AG04450 (cell line): ENCODE results near the gene CALCOCO2. TPM values are rescaled to one million over a fixed set of nuclear protein-coding genes. Genes with fewer than 3 reads are reported as not detected.
A peak's percentile ranks its signal among the peaks of the same experiment; 100 is the strongest.
"Not testable (repeated sequence)": the region's sequence is repeated elsewhere in the genome, so short reads cannot be mapped to it uniquely, and the experiment has no call there.

Source experiments
- CTCF ChIA-PET: fragments of 300-600, 350-600 bp; formaldehyde crosslinking; extraction: SDS; loops from one replicate; lab custom pipeline; 2022; ENCODE audit warnings: antibody characterized with exemption, inconsistent platforms; lab: Charles Lee
- POLR2A ChIA-PET: fragments of 350-600 bp; formaldehyde crosslinking; extraction: SDS; loops from one replicate; lab custom pipeline; 2021; ENCODE audit warnings: antibody characterized with exemption, inconsistent platforms; lab: Yijun Ruan, JAX
- DNase-seq: peaks from one replicate; pipeline ENCODE4 v3.0.0-alpha.2; 2011; ENCODE audit warnings: low read depth, low spot score
- H3K27ac ChIP-seq: one replicate; pipeline ENCODE4 v1.5.1; 2012; ENCODE audit warnings: low read depth, low read length, control low read depth
- H3K27me3 ChIP-seq: one replicate; pipeline ENCODE4 v1.6.0; 2012; ENCODE audit warnings: low read length; ENCODE audit not compliant: control insufficient read depth, insufficient read depth
- H3K4me3 ChIP-seq: 2 replicates; pipeline ENCODE4 v1.5.1; 2011; ENCODE audit warnings: mild to moderate bottlenecking, low read depth, low read length, control low read depth
- H3K9me3 ChIP-seq: 2 replicates; pipeline ENCODE4 v1.5.1; 2012; ENCODE audit warnings: low read length; ENCODE audit not compliant: control insufficient read depth, insufficient read depth
- CTCF ChIP-seq: IDR thresholded peaks from 2 replicates; pipeline ENCODE4 v1.5.1; 2011; ENCODE audit warnings: low read depth, low read length, control low read depth, inconsistent platforms
- polyA plus RNA-seq: library from polyadenylated mRNA; depleted of rRNA; stranded (reverse); fragments of >200 nt; gene quantifications from 2 replicates; pipeline ENCODE4 v1.2.3, GENCODE V29; 2011

CALCOCO2 gene
- polyA plus RNA-seq, 1 experiment, result 130 TPM

GRCh38 chr17:48871551-48872351, 40.9 kb downstream of the CALCOCO2 start:
- ChIA-PET POLR2A (no interaction called here), CTCF (interaction anchor here (1.2 to 4.6 kb wide), 3 partner anchors 13 to 164 kb away, joined by 3 to 28 read pairs (median 27); no protein-coding TSS in a partner anchor)
- peaks cover 9% of the 10 kb centered on the region for H3K27me3 ChIP-seq
- no peak overlapping the region for H3K27ac ChIP-seq
- no peaks in the 10 kb centered on the region for H3K9me3 ChIP-seq
- DNase-seq, result no peak
- no peak overlapping the region for H3K4me3 ChIP-seq
- TF ChIP-seq CTCF, result no peak

GRCh38 chr17:48872409-48872808, 41.6 kb downstream of the CALCOCO2 start:
- H3K27me3 ChIP-seq, H3K9me3 ChIP-seq, H3K4me3 ChIP-seq, DNase-seq, H3K27ac ChIP-seq: not testable (repeated sequence)
- POLR2A ChIA-PET, result interaction anchor here (0.7 kb wide), 1 partner anchor 70 kb away, joined by 5 read pairs; no protein-coding TSS in a partner anchor
- CTCF ChIA-PET, result interaction anchor here (2.9 to 4.6 kb wide), 3 partner anchors 12 to 68 kb away, joined by 21 to 28 read pairs (median 27); no protein-coding TSS in a partner anchor

- peaks cover 10% of the 10 kb centered on the region for H3K27me3 ChIP-seq
- ChIA-PET CTCF (interaction anchor here (0.7 to 4.6 kb wide), 6 partner anchors 12 to 159 kb away, joined by 3 to 28 read pairs (median 14); no protein-coding TSS in a partner anchor), POLR2A (interaction anchor here (0.7 kb wide), 1 partner anchor 71 kb away, joined by 5 read pairs; no protein-coding TSS in a partner anchor)
- H3K4me3 ChIP-seq, result no peak overlapping the region
- no peak for TF ChIP-seq CTCF
- H3K9me3 ChIP-seq, result no peaks in the 10 kb centered on the region
- DNase-seq, result peak; percentile 13
- H3K27ac ChIP-seq, result no peak overlapping the region
Observed at GRCh38 chr17:48873209-48873608, 42.4 kb downstream of the CALCOCO2 start.

GRCh38 chr17:48873696-48874443, 43.0 kb downstream of the CALCOCO2 start:
- no peak for DNase-seq
- TF ChIP-seq CTCF, result no peak
- peaks cover 9% of the 10 kb centered on the region for H3K27me3 ChIP-seq
- no peak overlapping the region for H3K4me3 ChIP-seq
- ChIA-PET POLR2A (no interaction called here), CTCF (interaction anchor here (0.6 to 4.6 kb wide), 8 partner anchors 11 to 798 kb away, joined by 3 to 28 read pairs (median 6); no protein-coding TSS in a partner anchor)
- no peaks in the 10 kb centered on the region for H3K9me3 ChIP-seq
- no peak overlapping the region for H3K27ac ChIP-seq
